ENCODE data around the gene FAM210A.
"Not testable (repeated sequence)": the region's sequence is repeated elsewhere in the genome, so short reads cannot be mapped to it uniquely, and the experiment has no call there.

FAM210A gene

GRCh38 chr18:13726232-13726971, at the start of gene FAM210A, which contains the start of gene RNMT:
Gene FAM210A, minus strand, starts transcription at chr18:13726558. Its CDS starts 44,481 bp downstream, at chr18:13682077.
Gene RNMT, plus strand, starts transcription at chr18:13726673. Its CDS starts 4,845 bp downstream, at chr18:13731518.
- DNase-seq, result peak; percentile 81

GRCh38 chr18:13775058-13775457, 48.7 kb upstream of the FAM210A start:
- DNase-seq, result no peak

DNA sequence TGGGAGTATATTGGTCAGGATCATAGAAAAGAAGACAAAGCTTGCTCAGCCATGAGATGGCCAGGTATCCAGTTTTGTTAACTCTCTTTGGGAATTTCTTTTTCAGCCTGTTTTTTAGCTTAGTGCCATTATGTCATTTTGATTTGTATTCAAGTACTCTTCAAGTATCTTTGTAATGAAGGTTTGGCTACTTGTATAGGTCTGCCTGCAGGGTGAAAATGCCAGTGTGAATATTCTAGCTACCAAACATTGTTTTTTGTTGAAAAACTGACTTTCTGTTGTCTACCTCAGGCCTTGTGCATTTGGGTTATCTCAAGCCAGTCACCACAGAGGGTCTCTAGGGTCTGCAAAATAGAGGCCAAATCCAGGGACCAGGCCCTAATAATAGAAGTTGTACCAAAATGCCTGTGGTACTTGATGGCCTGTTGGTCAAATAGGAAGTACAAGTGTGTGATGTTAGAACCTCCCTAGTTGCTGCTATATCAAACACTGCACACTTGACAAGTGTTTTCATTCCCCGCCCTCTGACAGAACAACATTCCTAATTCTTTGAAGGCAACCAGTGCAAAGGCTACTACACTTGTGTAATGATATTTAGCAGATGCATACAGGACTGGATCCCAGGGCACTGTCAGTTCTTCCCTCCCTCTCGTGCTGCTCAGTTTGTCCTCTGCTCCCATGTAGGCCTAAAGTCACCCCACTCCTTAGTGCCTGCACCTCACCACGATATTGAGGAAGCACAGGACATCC, 36.5 kb upstream of the FAM210A start:
- no peak for DNase-seq

GRCh38 chr18:13760047-13760446, 33.7 kb upstream of the FAM210A start:
- DNase-seq, result no peak

DNA sequence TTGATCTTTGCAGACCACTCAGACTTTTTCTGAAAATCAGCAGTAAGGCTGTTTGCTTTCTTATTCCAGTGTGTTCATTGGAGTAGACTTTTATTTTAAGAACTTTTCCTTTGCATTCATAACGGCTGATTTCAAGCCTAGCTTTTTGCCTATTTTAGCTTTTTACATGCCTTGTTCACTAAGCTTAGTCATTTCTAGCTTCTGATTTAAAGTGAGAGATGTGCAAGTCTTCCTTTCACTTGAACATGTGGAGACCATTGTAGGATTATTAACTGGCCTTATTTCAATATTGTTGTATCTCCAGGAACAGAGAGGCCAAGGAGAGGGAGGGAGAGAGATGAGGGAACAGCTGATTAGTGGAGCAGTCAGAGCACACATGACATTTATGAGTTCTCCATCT, 32.3 kb upstream of the FAM210A start:
- DNase-seq, result no peak

DNA sequence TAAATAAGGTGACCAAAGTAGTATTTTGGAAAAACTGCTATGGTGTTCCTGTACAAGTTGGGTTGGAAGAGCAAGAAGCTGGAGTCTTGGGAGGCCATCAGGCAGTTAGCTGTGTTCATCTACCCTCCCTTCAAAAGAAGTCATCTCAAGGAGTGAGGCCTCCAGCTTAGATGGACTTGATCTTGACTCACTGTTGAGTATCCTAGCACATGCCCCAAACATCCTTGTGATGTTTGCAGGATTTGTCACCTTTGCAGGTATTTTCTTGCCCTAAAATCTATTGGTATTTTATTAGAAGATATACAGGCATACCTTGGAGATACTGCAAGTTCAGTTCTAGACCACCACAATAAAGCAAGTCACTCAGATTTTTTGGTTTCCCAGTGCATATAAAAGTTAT, 30.3 kb upstream of the FAM210A start:
- DNase-seq, result no peak

- no peak for DNase-seq
Measured at GRCh38 chr18:13756261-13756660, 29.9 kb upstream of the FAM210A start.

- DNase-seq, result not testable (repeated sequence)
Measured at GRCh38 chr18:13751599-13751998, 25.2 kb upstream of the FAM210A start.

DNA sequence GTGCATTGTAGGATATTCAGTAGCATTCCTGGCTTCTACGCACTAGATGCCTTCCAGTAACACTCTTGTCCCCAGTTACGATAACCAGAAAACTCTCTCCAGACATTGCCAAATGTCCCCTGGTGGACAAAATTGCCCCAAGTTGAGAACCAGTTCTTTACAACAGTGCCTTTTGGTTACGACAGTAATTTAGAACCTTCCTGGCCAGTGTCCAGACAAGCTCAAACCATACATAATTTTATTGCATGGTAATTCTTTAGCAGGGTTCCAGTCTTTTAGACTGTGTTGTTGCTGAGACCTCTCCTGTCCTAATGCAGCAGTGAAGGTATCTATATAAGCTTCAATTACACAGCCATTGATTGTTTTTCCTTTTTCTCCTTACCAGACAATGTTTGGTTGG, 20.3 kb upstream of the FAM210A start:
- DNase-seq, result no peak

DNA sequence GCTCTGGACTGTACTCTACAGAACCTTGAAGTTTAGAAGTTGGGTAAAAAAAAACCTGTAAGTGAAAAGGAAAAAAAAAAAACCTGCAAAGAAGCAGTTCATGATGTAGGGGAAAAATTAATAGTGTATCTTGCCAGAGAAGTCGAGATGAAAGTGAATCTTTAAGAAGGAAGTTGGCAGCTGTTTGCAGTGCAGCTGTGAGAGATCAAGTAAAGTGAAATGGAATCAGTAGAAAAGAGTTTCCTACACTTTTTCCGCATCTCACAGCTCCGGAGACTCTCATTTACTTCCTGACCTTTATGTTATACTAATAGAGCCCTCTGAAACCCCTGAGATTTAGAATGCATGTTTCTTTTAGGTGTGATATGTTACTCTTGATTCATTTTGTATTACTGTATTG, 19.3 kb upstream of the FAM210A start:
- no peak for DNase-seq

DNA sequence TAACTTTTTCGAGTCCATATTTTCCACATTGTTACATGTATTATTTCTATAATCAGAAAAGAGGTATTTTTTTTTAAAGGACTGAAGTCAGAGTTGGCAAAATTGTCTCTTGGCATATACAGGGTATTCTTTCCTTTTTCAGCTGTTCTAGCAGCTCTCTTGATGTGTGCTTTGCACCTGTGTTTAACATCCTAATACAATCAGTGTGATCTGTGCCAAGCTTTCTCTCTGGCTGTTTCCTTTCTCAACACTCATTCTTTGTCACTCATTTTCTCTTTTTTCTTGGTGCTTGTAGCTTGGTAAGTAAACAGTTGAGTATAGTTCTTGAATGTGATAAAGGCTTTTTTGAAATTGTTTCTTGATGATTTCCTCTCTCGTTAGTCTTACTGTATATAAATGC, 9.3 kb upstream of the FAM210A start:
- DNase-seq, result no peak

- no peak for DNase-seq
Measured at GRCh38 chr18:13730481-13730880, 4.1 kb upstream of the FAM210A start.

DNA sequence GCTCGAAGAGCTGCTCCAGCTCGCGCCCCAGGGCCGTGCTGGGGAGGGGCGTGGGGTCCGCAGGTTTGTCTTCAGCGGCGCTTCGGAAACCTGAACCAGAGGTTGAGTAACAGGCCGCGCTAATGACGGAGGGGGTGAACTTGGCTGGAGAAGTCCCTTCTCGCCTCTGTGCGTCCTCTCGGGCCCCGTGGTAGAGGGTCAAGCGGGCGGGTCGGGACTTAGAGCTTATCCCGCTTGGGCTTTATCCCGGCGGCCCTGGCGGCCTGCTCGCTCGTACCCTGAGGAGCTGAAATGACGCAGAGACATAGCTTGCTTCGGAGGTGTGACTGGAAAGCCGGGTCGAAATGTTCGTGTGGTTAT, 594 bp upstream of the FAM210A start:
- DNase-seq, result no peak

- no peak for DNase-seq
Measured at GRCh38 chr18:13725566-13726231, 659 bp downstream of the FAM210A start.

- no peak for DNase-seq
Measured at GRCh38 chr18:13720847-13721246, 5.5 kb downstream of the FAM210A start.

DNA sequence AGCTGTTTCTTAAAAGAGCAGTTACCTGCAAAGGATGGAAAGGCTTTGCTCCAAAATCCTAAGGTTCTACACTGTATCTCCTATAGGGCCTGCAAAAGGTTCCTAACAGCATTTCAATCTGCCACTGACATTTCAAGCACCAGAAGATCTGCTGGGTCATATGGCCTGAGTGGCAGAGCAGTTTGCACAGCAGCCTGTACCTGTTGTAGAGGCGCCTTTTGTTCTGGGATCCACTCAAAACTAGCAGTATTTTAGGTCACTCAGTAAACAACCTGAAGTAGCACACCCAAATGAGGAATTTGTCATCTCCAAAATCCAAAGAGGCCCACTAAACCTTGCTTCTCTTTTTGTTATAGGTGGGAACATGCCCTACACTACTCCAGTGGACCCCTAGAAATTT, 6.2 kb downstream of the FAM210A start:
- no peak for DNase-seq

DNA sequence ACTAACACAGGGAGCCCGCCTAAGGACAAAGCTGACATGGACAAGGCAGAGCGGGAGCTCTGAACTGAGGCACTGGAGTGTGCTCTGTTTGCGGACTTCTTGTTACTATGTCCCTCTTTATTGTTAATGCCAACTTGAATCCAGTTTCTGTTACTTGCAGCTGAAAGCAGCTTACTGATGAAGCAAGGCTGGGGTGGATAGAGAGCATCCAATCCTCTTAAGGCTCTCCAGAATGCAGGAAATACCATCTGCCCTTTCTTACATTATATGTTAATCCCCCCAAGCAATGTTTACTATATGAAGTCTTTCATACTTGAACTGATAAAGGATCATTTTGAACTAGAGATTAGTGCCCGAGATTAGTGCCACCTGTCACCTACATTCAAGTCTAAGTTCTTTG, 9.4 kb downstream of the FAM210A start:
- no peak for DNase-seq

DNA sequence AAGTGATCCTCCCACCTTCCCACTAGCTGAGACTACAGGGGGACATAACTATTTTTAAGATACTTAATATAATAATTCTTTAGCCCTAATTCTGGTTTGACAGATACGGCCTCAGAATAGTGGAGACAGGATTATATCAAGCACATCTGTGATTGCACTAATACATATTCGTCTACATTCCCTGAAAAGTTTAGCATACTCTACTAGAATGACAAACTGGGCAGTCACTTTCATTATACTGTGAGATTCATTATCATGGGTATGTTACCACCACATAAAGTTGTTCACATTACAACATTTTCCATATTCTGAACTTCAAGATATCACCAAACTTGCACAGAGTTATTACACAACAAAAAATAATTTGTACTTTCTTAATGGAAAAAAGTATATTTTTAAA, 11.0 kb downstream of the FAM210A start:
- DNase-seq, result no peak

DNA sequence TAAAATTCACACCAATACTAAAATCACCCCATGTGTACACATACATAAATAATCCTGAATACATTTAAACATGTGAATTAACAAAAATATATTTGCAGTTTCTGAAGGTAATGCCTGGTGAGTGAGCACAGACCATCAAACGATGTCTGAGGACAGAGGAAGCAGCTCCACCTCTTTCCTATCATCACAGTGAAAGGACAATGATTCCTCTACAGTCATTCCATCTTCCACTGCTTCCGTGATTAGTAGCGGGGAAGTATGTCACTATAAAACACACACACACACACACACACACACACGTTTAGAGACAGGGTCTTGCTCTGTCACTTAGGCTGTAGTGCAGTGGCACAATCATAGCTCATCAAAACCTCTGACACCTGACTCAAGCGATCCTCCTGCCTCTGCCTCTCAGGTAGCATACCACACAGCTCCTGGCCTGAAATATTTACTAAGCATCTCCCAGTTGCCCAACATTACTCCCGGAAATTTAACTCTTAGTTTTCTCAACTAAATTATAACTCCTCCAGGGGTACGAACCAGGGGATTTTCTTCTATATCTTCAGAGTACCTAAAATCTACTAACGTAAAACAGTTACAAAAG, 12.8 kb downstream of the FAM210A start:
- no peak for DNase-seq

DNA sequence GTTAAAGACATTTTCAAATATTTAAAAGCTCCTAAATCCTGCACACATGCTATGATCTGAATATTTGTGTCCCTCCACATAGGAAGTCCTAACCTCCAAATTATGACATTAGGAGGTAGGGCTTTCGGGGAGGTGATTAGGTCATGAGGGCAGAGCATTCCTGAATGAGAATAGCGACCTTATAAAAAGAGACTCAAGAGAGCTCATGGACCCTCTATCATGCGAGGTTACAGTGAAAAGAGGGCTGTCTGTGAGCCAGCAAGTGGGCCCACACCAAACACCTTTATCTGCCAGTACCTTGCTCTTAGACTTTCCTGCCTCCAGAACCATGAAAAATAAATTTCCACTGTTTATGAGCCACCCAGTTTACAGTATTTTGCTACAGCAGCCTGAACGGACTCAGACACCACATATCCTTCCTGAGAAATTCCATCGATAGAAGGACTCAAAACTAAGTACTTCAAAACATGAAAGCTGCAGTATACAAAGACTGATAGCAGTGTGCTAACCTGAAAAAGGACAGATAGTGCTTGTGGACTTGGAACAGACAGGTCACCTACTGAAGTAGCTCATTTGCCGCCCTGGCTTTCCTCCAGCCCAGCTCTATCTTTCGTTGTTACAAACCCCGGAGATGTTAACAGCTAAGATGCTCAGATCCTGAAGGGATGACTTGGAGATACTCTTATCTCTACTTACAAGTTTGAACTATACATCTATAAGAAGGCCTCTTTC, 13.8 kb downstream of the FAM210A start:
- DNase-seq, result no peak

DNA sequence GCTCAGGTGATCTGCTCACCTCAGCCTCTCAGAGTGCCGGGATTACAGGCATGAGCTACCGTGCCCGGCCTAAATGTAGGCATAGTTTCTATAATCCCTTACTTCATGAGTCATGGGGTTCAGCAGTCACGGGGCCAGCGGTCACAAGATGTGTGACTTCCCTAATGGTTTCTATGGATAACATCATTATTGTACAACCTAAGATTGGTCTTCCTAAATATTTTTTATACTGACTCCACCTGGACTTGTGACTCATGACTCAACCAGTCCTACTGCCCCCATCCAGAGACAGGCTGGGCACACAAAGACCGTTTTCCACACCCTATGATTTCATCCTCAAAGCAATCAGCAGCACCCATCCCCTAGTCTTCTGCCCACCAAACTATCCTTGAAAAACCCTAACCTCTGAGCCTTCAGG, 15.9 kb downstream of the FAM210A start:
- DNase-seq, result no peak

- no peak for DNase-seq
Measured at GRCh38 chr18:13703899-13704298, 22.5 kb downstream of the FAM210A start.

DNA sequence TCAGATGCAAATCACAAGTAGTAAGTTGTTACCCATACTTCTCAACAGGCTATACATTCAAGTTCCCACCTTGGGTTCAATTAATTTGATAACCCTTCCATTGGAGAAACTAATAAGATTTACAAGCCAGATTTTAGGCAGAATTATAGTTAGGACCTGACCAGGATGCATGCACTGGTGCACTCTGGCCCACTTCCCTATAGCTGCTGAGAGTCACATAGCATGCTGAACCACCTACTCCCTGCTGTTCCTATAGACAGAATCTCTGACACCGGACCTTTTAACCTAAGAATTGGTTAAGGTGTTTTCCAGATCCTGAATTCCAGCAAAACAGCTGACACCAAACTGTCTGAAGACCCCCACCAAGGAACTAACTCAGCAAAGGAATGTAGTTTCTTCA, 26.2 kb downstream of the FAM210A start:
- no peak for DNase-seq
